Cerebellar nuclear complex (tissue), 1 donor: ENCODE data around the gene ACOD1.
A peak's percentile ranks its signal among the peaks of the same experiment; 100 is the strongest.

Source experiments
- DNase-seq, 2 experiments: peaks; one replicate each; lab custom pipeline; 2025; lab: John Stamatoyannopoulos, UW

Gene ACOD1

GRCh38 chr13:76991796-76992547 is 43.7 kb downstream of the ACOD1 start, which contains the start of gene CLN5:
TSS of gene CLN5 (plus strand) at chr13:76992081. CDS start at chr13:76992099, 18 bp downstream.
- DNase-seq: peak; percentile 24 to 43

DNA sequence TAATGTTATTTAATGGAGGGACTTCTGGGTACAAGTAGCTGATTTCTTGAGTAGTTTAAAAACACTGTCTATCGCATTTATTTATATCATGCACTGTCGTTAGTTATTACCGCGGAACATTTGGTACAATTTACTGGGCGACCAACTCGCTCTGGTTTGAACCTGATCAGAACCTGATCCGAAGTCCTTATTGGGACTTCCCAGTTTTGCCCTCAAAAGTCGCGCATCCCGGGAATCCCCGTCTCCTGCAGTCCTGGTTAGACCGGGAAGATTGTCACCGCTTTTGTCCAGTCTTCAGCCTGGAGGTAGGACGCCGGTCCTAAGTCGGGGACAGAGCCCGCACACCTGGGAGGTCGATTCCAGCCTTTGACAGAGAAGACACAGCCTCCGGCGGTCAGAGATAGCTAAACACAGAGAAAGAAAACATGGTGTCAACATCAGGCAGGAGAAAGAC is 44.3 kb downstream of the ACOD1 start:
- DNase-seq: peak in 1 of 2 experiments; percentile 18

GRCh38 chr13:76993021-76993420 is 44.7 kb downstream of the ACOD1 start:
- no peak for DNase-seq

DNA sequence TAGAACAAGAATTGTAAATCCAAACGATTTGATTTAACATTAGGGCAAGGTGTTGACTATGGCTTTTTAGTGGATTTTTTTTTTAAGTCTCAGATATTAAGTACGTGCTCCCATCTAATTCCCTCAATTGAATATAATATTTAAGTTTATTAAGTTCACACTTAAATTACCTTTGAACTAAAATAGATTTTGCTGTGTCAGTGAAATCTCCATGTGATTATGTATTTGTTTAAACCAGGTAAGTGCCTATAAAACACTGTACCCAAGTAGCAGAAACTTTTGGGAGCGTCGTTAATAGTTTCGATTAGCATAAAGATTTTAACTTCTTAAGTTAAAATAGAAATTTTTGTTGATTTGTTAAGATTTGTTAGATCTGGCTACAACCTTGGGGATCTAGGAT is 45.2 kb downstream of the ACOD1 start:
- no peak for DNase-seq

DNA sequence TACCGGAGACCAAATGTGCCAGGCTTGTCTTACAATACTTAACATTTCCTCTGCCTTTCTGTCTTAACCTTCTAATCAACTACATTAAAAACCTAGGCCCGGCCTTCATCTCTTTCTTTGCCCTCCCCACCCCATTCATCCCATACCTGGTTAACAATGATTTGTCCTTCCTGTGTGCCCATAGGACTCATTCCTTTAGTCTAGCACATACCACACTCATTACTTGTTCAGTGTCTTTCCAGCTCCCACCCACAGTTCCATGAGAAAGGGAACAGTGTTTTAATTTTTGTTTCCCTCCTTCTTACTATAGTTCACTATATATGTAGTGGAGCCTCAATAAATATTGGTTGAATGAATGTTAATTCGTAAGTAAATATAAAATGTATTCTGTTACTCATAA is 46.0 kb downstream of the ACOD1 start:
- DNase-seq: no peak

- DNase-seq: no peak
Measured at GRCh38 chr13:77000475-77000874, 52.2 kb downstream of the ACOD1 start.

DNA sequence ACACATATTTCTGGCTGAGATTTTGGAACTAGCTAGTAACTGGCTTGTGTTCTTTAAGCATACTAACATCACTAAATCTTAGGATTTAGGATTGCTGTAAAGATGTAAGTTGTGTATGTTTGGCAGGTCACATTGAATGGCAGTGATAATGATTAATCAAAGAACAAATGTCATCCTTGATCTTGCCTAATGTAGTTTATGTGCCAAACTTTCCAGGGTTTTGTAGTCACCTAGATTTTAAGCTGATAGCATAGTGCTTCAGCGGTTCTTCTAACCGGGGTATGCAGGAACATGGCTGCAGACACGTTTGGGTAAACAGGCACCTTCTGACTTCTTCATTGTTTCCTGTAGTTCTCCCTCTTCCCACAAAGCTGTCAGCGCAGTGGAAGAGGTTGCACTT is 53.2 kb downstream of the ACOD1 start:
- DNase-seq: no peak

DNA sequence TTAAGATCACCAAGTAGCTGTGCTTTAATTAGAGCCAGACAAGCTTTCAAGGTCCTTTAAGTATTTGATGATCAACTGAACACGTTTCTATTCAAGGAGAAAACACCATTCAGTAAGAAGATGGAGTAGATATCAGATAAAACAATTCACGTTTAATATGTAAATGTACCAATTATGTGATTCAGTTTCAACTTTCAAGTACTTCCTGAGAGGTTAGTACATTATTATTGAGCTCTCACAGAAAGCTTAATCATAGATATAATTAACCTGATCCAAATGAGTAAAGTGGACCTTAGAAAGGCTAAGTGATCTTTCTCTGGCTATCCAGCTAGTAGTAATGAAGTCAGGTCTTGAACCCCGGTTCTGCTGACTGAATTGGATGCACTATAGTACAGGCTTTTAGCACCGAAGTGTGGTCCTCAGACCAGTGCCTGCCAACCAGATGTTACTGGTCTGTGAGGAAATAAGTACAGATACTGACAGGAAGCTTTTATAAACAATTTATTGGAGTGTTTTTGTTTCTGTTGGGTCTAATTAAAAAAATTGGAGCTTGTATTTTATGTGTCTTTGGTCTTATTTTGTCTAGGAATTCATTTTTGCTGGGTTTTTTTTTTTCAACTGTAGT is 53.8 kb downstream of the ACOD1 start:
- no peak for DNase-seq

- DNase-seq: no peak
Measured at GRCh38 chr13:77002590-77003190, 54.4 kb downstream of the ACOD1 start.
